ENCODE data around the gene JAKMIP1. TPM values are rescaled to one million over a fixed set of nuclear protein-coding genes. Genes with fewer than 3 reads are reported as not detected.

The JAKMIP1 gene
- total RNA-seq, 2 donors from 2014 or later, result 0.78 to 1.3 TPM

- Histone ChIP-seq H3K36me3 (replicated peaks in 1 of 2; ENCODE audit: insufficient read depth in 1 of 2, low read depth in 2 of 2) (no peaks in the 10 kb centered on the region), H3K27ac (no peak overlapping the region), H3K27me3 (no peaks in the 10 kb centered on the region), H3K4me3 (no peak overlapping the region), H3K4me1 (no peaks in the 10 kb centered on the region), H3K9me3 (no peaks in the 10 kb centered on the region)
- intact Hi-C loops (cut with DNase I), result no loop called here
- DNase-seq (no peak), ATAC-seq (no peak)
- TF ChIP-seq POLR2A (IDR thresholded peaks at IDR 0.05) (no peak), CTCF (IDR thresholded peaks at IDR 0.05) (no peak)
- 48 to 56% methylated on average over 4 to 11 of the region's 11 CpGs for WGBS, 2 donors
These were observed 207.5 kb downstream of the JAKMIP1 start for GRCh38 chr4:5992828-5993321.

GRCh38 chr4:5992171-5992827, 208.1 kb downstream of the JAKMIP1 start:
- TF ChIP-seq CTCF (IDR thresholded peaks at IDR 0.05) (no peak), POLR2A (IDR thresholded peaks at IDR 0.05) (no peak)
- Histone ChIP-seq H3K36me3 (replicated peaks in 1 of 2; ENCODE audit: insufficient read depth in 1 of 2, low read depth in 2 of 2) (no peaks in the 10 kb centered on the region), H3K4me1 (no peaks in the 10 kb centered on the region), H3K9me3 (no peaks in the 10 kb centered on the region), H3K4me3 (no peak overlapping the region), H3K27me3 (no peaks in the 10 kb centered on the region), H3K27ac (no peak overlapping the region)
- 54 to 60% methylated on average over 15 to 17 of the region's 17 CpGs for WGBS, 2 donors
- DNase-seq, result no peak
- intact Hi-C loops (cut with DNase I), result no loop called here
- ATAC-seq, result no peak

GRCh38 chr4:5991405-5991804, 208.9 kb downstream of the JAKMIP1 start:
- ATAC-seq (no peak), DNase-seq (no peak)
- Histone ChIP-seq H3K36me3 (replicated peaks in 1 of 2; ENCODE audit: insufficient read depth in 1 of 2, low read depth in 2 of 2) (no peaks in the 10 kb centered on the region), H3K4me1 (no peaks in the 10 kb centered on the region), H3K27ac (no peak overlapping the region), H3K9me3 (no peaks in the 10 kb centered on the region), H3K4me3 (no peak overlapping the region), H3K27me3 (no peaks in the 10 kb centered on the region)
- intact Hi-C loops (cut with DNase I), result no loop called here
- WGBS, 2 donors, result 20 to 46% methylated on average over 1 of the region's 1 CpG
- TF ChIP-seq POLR2A (IDR thresholded peaks at IDR 0.05) (no peak), CTCF (IDR thresholded peaks at IDR 0.05) (no peak)

GRCh38 chr4:5990446-5991160, 209.7 kb downstream of the JAKMIP1 start:
- H3K9me3 ChIP-seq, result no peaks in the 10 kb centered on the region
- H3K27me3 ChIP-seq, result no peaks in the 10 kb centered on the region
- H3K36me3 ChIP-seq (replicated peaks in 1 of 2; ENCODE audit: insufficient read depth in 1 of 2, low read depth in 2 of 2), result no peaks in the 10 kb centered on the region
- no peak overlapping the region for H3K27ac ChIP-seq
- no peak overlapping the region for H3K4me3 ChIP-seq
- 75 to 84% methylated on average over 13 to 16 of the region's 16 CpGs for WGBS, 2 donors
- DNase-seq (no peak), ATAC-seq (no peak)
- H3K4me1 ChIP-seq, result no peaks in the 10 kb centered on the region
- TF ChIP-seq POLR2A (IDR thresholded peaks at IDR 0.05) (no peak), CTCF (IDR thresholded peaks at IDR 0.05) (no peak)
- intact Hi-C loops (cut with DNase I), result no loop called here

Data from body of pancreas (tissue), 4 donors.